HG02852 (cell line): ENCODE results near the gene FSHR.

Experiments
- ATAC-seq: cut with Tn5 transposase; IDR thresholded peaks from one replicate; pipeline ENCODE4 v1.9.1; 2021; ENCODE audit warnings: mild to moderate bottlenecking, moderate library complexity; ENCODE audit not compliant: unreplicated experiment

Gene FSHR

GRCh38 chr2:48915227-48915626, 239.1 kb downstream of the FSHR start:
- ATAC-seq = no peak

GRCh38 chr2:48914477-48915089, 239.7 kb downstream of the FSHR start:
- ATAC-seq = peak; percentile 71
